Nephron (organoid): ENCODE results near the gene FIG4.
"Not testable (repeated sequence)": the region's sequence is repeated elsewhere in the genome, so short reads cannot be mapped to it uniquely, and the experiment has no call there.

Experiments
- H3K27ac Mint-ChIP-seq, 3 experiments: 2 replicates each; pipeline ENCODE4 v1.8.0; 2020; ENCODE audit warnings: mixed read lengths in 3 of 3, mild to moderate bottlenecking in 2 of 3, moderate library complexity in 1 of 3
- H3K27me3 Mint-ChIP-seq: 2 replicates; pipeline ENCODE4 v1.8.0; 2021; ENCODE audit warnings: low read depth, mild to moderate bottlenecking, moderate library complexity, mixed read lengths
- H3K36me3 Mint-ChIP-seq: 2 replicates; pipeline ENCODE4 v1.8.0; 2020; ENCODE audit warnings: low read depth, mixed read lengths
- H3K4me1 Mint-ChIP-seq: 2 replicates; pipeline ENCODE4 v1.8.0; 2020; ENCODE audit warnings: mixed read lengths
- H3K4me3 Mint-ChIP-seq, 3 experiments: 2 replicates each; pipeline ENCODE4 v1.8.0; 2020; ENCODE audit warnings: mild to moderate bottlenecking in 3 of 3, mixed read lengths in 3 of 3, moderate library complexity in 2 of 3
- H3K9me3 Mint-ChIP-seq: 2 replicates; pipeline ENCODE4 v1.8.0; 2020; ENCODE audit warnings: mixed read lengths
- CTCF ChIP-seq, 3 experiments: fragments of 200-600 bp; sonication (generic); IDR thresholded peaks; one replicate each; pipeline ENCODE4 v1.5.0; 2021; ENCODE audit warnings: antibody characterized with exemption in 3 of 3; ENCODE audit not compliant: unreplicated experiment in 3 of 3

FIG4 gene

GRCh38 chr6:109840796-109841195 is 149.7 kb downstream of the FIG4 start:
- no peak overlapping the region for H3K4me3 Mint-ChIP-seq
- H3K9me3 Mint-ChIP-seq, result no peaks in the 10 kb centered on the region
- no peaks in the 10 kb centered on the region for H3K36me3 Mint-ChIP-seq
- no peak overlapping the region for H3K27ac Mint-ChIP-seq
- no peaks in the 10 kb centered on the region for H3K4me1 Mint-ChIP-seq
- H3K27me3 Mint-ChIP-seq, result no peaks in the 10 kb centered on the region
- no peak for TF ChIP-seq CTCF (IDR thresholded peaks at IDR 0.05; ENCODE audit: unreplicated experiment in 3 of 3)

- Mint-ChIP-seq H3K9me3 (no peaks in the 10 kb centered on the region), H3K4me3 (no peak overlapping the region), H3K36me3 (no peaks in the 10 kb centered on the region), H3K27me3 (no peaks in the 10 kb centered on the region), H3K27ac (no peak overlapping the region), H3K4me1 (no peaks in the 10 kb centered on the region)
- no peak for TF ChIP-seq CTCF (IDR thresholded peaks at IDR 0.05; ENCODE audit: unreplicated experiment in 3 of 3)
These were observed 150.8 kb downstream of the FIG4 start for GRCh38 chr6:109841869-109842268.

- H3K27me3 Mint-ChIP-seq, result peaks cover 4% of the 10 kb centered on the region
- H3K4me3 Mint-ChIP-seq, result no peak overlapping the region
- no peak for TF ChIP-seq CTCF (IDR thresholded peaks at IDR 0.05; ENCODE audit: unreplicated experiment in 3 of 3)
- H3K9me3 Mint-ChIP-seq, result peaks cover 3% of the 10 kb centered on the region
- H3K36me3 Mint-ChIP-seq, result no peaks in the 10 kb centered on the region
- H3K4me1 Mint-ChIP-seq, result no peaks in the 10 kb centered on the region
- no peak overlapping the region for H3K27ac Mint-ChIP-seq
These were observed 161.6 kb downstream of the FIG4 start for GRCh38 chr6:109852713-109853112.

GRCh38 chr6:109853426-109853825 is 162.3 kb downstream of the FIG4 start:
- Mint-ChIP-seq H3K36me3 (no peaks in the 10 kb centered on the region), H3K4me3 (no peak overlapping the region)

GRCh38 chr6:109853951-109854350 is 162.9 kb downstream of the FIG4 start:
- H3K4me3 Mint-ChIP-seq, result no peak overlapping the region
- H3K27ac Mint-ChIP-seq, result no peak overlapping the region
- peaks cover 4% of the 10 kb centered on the region for H3K27me3 Mint-ChIP-seq
- H3K9me3 Mint-ChIP-seq, result peaks cover 3% of the 10 kb centered on the region
- TF ChIP-seq CTCF (IDR thresholded peaks at IDR 0.05; ENCODE audit: unreplicated experiment in 3 of 3), result no peak
- H3K36me3 Mint-ChIP-seq, result no peaks in the 10 kb centered on the region
- no peaks in the 10 kb centered on the region for H3K4me1 Mint-ChIP-seq

More at GRCh38 chr6:109853426-109853825, 162.3 kb downstream of the FIG4 start:
- peaks cover 3% of the 10 kb centered on the region for H3K9me3 Mint-ChIP-seq
- H3K27ac Mint-ChIP-seq, result no peak overlapping the region
- no peak for TF ChIP-seq CTCF (IDR thresholded peaks at IDR 0.05; ENCODE audit: unreplicated experiment in 3 of 3)
- no peaks in the 10 kb centered on the region for H3K4me1 Mint-ChIP-seq
- peaks cover 4% of the 10 kb centered on the region for H3K27me3 Mint-ChIP-seq

- Mint-ChIP-seq H3K27me3 (peaks cover 4% of the 10 kb centered on the region), H3K4me1 (no peaks in the 10 kb centered on the region), H3K9me3 (peaks cover 3% of the 10 kb centered on the region), H3K27ac (no peak overlapping the region), H3K36me3 (no peaks in the 10 kb centered on the region), H3K4me3 (no peak overlapping the region)
- no peak for TF ChIP-seq CTCF (IDR thresholded peaks at IDR 0.05; ENCODE audit: unreplicated experiment in 3 of 3)
These were observed 163.6 kb downstream of the FIG4 start for GRCh38 chr6:109854541-109855308.

GRCh38 chr6:109855476-109856040 is 164.5 kb downstream of the FIG4 start:
- H3K27me3 Mint-ChIP-seq, H3K9me3 Mint-ChIP-seq, H3K27ac Mint-ChIP-seq, H3K4me1 Mint-ChIP-seq, H3K36me3 Mint-ChIP-seq, H3K4me3 Mint-ChIP-seq: not testable (repeated sequence)
